Astrocyte (in vitro differentiated cells and primary cell): Measurements from ENCODE around the gene SECISBP2. TPM values are rescaled to one million over a fixed set of nuclear protein-coding genes. Genes with fewer than 3 reads are reported as not detected.

Source experiments
- DNase-seq: peaks from one replicate; pipeline ENCODE4 v3.0.0-alpha.2; 2010; ENCODE audit warnings: low read depth
- FAIRE-seq: peaks from 2 replicates; lab custom pipeline; 2011; peaks lifted over from hg19 to GRCh38; lab: Jason Lieb, UNC
- H2AFZ ChIP-seq: 2 replicates; pipeline ENCODE4 v1.6.0; 2012; ENCODE audit warnings: low read depth, low read length, inconsistent platforms
- H3K27ac ChIP-seq: 2 replicates; pipeline ENCODE4 v1.5.1; 2011; ENCODE audit warnings: low read depth, low read length, inconsistent platforms
- H3K27me3 ChIP-seq: 2 replicates; pipeline ENCODE4 v1.6.0; 2011; ENCODE audit warnings: low read length, inconsistent platforms; ENCODE audit not compliant: insufficient read depth
- H3K36me3 ChIP-seq: 2 replicates; pipeline ENCODE4 v1.5.1; 2011; ENCODE audit warnings: low read length, inconsistent platforms; ENCODE audit not compliant: insufficient read depth
- H3K4me1 ChIP-seq: 2 replicates; pipeline ENCODE4 v1.5.1; 2011; ENCODE audit warnings: low read length, inconsistent platforms; ENCODE audit not compliant: insufficient read depth
- H3K4me2 ChIP-seq: 2 replicates; pipeline ENCODE4 v1.6.0; 2012; ENCODE audit warnings: low read length, inconsistent platforms
- H3K4me3 ChIP-seq: 2 replicates; pipeline ENCODE4 v1.5.1; 2011; ENCODE audit warnings: low read depth, mild to moderate bottlenecking, low read length, inconsistent platforms; ENCODE audit not compliant: insufficient read depth
- H3K79me2 ChIP-seq: 2 replicates; pipeline ENCODE4 v1.6.0; 2012; ENCODE audit warnings: mild to moderate bottlenecking, low read length, inconsistent platforms; ENCODE audit not compliant: insufficient read depth
- H3K9ac ChIP-seq: 2 replicates; pipeline ENCODE4 v1.6.0; 2012; ENCODE audit warnings: mild to moderate bottlenecking, low read length, inconsistent platforms
- H3K9me3 ChIP-seq: 2 replicates; pipeline ENCODE4 v1.5.1; 2012; ENCODE audit warnings: low read depth, mild to moderate bottlenecking, low read length, inconsistent platforms; ENCODE audit not compliant: insufficient read depth
- H4K20me1 ChIP-seq: 2 replicates; pipeline ENCODE4 v1.6.0; 2012; ENCODE audit warnings: low read length, inconsistent platforms; ENCODE audit not compliant: insufficient read depth
- H3K27ac Mint-ChIP-seq: one replicate; pipeline ENCODE4 v1.8.0; 2021; ENCODE audit warnings: mild to moderate bottlenecking, mixed read lengths; ENCODE audit not compliant: unreplicated experiment
- H3K27me3 Mint-ChIP-seq: one replicate; pipeline ENCODE4 v1.8.0; 2021; ENCODE audit warnings: low read depth, mixed read lengths; ENCODE audit not compliant: unreplicated experiment
- H3K36me3 Mint-ChIP-seq: one replicate; pipeline ENCODE4 v1.8.0; 2021; ENCODE audit warnings: low read depth, mixed read lengths; ENCODE audit not compliant: unreplicated experiment
- H3K4me1 Mint-ChIP-seq: one replicate; pipeline ENCODE4 v1.8.0; 2021; ENCODE audit warnings: low read depth, mixed read lengths; ENCODE audit not compliant: unreplicated experiment
- H3K4me3 Mint-ChIP-seq: one replicate; pipeline ENCODE4 v1.8.0; 2021; ENCODE audit warnings: mild to moderate bottlenecking, moderate library complexity, mixed read lengths; ENCODE audit not compliant: unreplicated experiment
- H3K9me3 Mint-ChIP-seq: one replicate; pipeline ENCODE4 v1.8.0; 2021; ENCODE audit warnings: mild to moderate bottlenecking, mixed read lengths; ENCODE audit not compliant: unreplicated experiment
- EZH2 ChIP-seq: IDR thresholded peaks from 2 replicates; pipeline ENCODE4 v1.6.1; 2012; ENCODE audit warnings: mild to moderate bottlenecking, low read length, inconsistent platforms; ENCODE audit not compliant: insufficient read depth
- total RNA-seq: library from RNA; stranded (reverse); gene quantifications from 2 replicates; pipeline ENCODE4 v1.2.1, GENCODE V29; 2021
- TF ChIP-seq, protein P1 (sequence below): IDR thresholded peaks from 2 replicates; pipeline ENCODE4 v1.5.1; 2011; ENCODE audit warnings: low read depth, mild to moderate bottlenecking, inconsistent platforms, low read length, moderate library complexity; ENCODE audit not compliant: insufficient read depth

The SECISBP2 gene
- total RNA-seq, 1 donor from 2014 or later: 19.0 TPM

DNA sequence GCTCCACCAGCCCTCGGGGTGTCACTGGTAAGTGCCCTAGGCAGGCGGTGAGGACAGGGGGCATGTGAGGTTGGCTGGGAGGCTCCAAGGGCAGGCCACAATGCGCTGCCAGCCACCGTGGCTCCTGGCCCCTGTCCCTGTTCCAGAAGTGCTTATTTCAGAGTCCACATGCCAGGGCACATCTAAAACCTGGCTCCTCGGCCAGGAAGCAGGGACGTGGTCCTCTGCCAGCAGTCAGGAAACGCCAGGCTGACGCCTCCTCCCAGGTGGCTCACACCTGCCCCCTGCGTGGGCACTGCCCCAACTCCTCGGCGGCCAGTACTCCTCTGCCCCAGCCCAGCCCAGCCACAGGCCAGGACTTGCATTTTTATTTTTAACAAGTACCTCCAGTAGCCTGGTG, 68.5 kb downstream of the SECISBP2 start:
- no peak for TF ChIP-seq EZH2
- TF ChIP-seq, protein P1, sequence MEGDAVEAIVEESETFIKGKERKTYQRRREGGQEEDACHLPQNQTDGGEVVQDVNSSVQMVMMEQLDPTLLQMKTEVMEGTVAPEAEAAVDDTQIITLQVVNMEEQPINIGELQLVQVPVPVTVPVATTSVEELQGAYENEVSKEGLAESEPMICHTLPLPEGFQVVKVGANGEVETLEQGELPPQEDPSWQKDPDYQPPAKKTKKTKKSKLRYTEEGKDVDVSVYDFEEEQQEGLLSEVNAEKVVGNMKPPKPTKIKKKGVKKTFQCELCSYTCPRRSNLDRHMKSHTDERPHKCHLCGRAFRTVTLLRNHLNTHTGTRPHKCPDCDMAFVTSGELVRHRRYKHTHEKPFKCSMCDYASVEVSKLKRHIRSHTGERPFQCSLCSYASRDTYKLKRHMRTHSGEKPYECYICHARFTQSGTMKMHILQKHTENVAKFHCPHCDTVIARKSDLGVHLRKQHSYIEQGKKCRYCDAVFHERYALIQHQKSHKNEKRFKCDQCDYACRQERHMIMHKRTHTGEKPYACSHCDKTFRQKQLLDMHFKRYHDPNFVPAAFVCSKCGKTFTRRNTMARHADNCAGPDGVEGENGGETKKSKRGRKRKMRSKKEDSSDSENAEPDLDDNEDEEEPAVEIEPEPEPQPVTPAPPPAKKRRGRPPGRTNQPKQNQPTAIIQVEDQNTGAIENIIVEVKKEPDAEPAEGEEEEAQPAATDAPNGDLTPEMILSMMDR: no peak
- no peak overlapping the region for H2AFZ ChIP-seq
- no peaks in the 10 kb centered on the region for H4K20me1 ChIP-seq
- H3K36me3 ChIP-seq: no peaks in the 10 kb centered on the region
- DNase-seq (no peak), FAIRE-seq (no peak)
- no peaks in the 10 kb centered on the region for H3K4me1 ChIP-seq
- H3K9me3 ChIP-seq: no peaks in the 10 kb centered on the region
- Mint-ChIP-seq H3K36me3 (peaks cover 13% of the 10 kb centered on the region), H3K4me1 (peaks cover 7% of the 10 kb centered on the region), H3K9me3 (no peaks in the 10 kb centered on the region), H3K4me3 (no peak overlapping the region), H3K27ac (no peak overlapping the region), H3K27me3 (no peaks in the 10 kb centered on the region)
- no peak overlapping the region for H3K27ac ChIP-seq
- H3K9ac ChIP-seq: no peak overlapping the region
- H3K27me3 ChIP-seq: no peaks in the 10 kb centered on the region
- H3K4me3 ChIP-seq: no peak overlapping the region
- H3K4me2 ChIP-seq: no peak overlapping the region
- H3K79me2 ChIP-seq: no peaks in the 10 kb centered on the region

DNA sequence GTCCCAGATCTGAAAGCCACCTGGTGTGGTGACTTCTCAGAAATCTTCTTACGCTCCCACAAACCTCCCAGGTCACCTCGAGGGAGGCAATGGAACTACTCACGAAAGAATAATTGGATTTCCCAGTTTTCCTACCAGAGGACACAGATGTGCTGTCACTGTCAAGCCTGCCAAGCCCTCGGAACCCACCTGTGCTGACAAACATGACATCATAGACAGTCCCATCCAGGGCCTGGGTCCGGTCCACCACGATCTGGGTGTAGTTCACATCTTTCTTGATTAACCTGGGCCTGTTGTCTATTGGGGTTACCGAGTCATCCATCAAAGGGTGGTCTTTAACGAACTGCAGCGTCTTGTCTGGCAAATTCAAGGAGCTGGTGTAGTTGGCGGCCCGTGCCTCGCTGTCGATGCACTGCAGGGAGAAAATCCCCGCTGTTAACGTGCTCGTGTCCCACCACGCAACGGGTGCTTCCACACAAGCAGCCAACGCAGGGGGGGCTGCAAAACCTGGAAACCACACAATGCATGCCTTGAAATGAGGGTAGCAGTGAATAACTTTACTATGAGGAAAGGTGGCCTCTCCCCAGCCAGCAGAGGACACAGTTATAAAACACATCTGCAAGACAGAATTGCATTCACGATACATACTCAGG, 69.0 kb downstream of the SECISBP2 start:
- no peak overlapping the region for H3K4me3 ChIP-seq
- H3K9me3 ChIP-seq: no peaks in the 10 kb centered on the region
- H3K27ac ChIP-seq: no peak overlapping the region
- Mint-ChIP-seq H3K4me3 (no peak overlapping the region), H3K4me1 (peaks cover 7% of the 10 kb centered on the region), H3K9me3 (no peaks in the 10 kb centered on the region), H3K36me3 (peaks cover 12% of the 10 kb centered on the region), H3K27ac (no peak overlapping the region), H3K27me3 (no peaks in the 10 kb centered on the region)
- no peaks in the 10 kb centered on the region for H4K20me1 ChIP-seq
- no peak overlapping the region for H2AFZ ChIP-seq
- H3K9ac ChIP-seq: no peak overlapping the region
- TF ChIP-seq, protein P1: no peak
- no peak for FAIRE-seq
- DNase-seq: no peak
- H3K4me2 ChIP-seq: no peak overlapping the region
- H3K27me3 ChIP-seq: no peaks in the 10 kb centered on the region
- no peaks in the 10 kb centered on the region for H3K79me2 ChIP-seq
- H3K4me1 ChIP-seq: no peaks in the 10 kb centered on the region
- no peaks in the 10 kb centered on the region for H3K36me3 ChIP-seq

DNA sequence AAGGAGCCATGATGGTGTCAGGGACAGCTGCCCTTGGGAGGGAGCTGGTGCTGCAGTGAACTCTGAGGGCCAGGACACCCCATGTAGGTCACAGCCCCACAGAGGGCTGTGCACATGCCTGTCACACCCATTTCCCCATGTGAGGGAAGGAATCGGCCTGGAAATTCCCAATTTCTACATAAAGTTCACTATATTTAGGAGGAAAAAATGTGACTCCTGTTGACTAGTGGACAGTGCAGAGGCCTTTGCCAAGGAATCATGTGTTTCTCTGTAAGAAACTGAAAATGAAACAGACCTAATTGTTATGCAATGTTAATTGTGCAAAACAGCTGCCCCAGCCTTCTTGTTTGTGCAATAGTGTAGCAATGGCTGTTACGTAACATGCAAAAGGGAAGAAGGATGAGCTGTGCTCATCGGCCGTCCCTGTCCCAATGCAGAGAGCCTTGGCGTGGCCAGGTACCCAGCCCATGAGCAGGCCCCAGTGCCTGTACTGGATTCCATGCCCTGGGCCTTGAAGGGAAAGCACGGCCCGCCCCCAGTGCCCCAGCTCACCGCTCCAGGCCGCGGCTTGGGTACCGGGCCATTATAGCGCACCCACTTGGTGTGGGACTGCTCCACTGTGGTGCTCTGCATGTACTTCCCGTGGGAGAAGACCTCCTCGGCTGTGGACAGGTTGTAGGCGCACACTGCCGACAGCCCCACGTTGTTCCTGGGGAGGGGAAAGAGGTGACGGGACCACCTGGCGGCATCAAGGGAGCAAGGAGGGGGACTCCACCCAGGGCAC, 70.0 kb downstream of the SECISBP2 start:
- Histone ChIP-seq H2AFZ (no peak overlapping the region), H3K27me3 (no peaks in the 10 kb centered on the region), H3K9me3 (no peaks in the 10 kb centered on the region), H3K27ac (no peak overlapping the region), H3K36me3 (no peaks in the 10 kb centered on the region), H3K79me2 (no peaks in the 10 kb centered on the region), H3K4me1 (no peaks in the 10 kb centered on the region), H4K20me1 (no peaks in the 10 kb centered on the region), H3K4me3 (no peak overlapping the region), H3K4me2 (no peak overlapping the region), H3K9ac (no peak overlapping the region)
- no peak for FAIRE-seq
- no peaks in the 10 kb centered on the region for H3K9me3 Mint-ChIP-seq
- no peaks in the 10 kb centered on the region for H3K27me3 Mint-ChIP-seq
- no peak for DNase-seq
- H3K36me3 Mint-ChIP-seq: peaks cover 12% of the 10 kb centered on the region
- no peak for TF ChIP-seq EZH2
- H3K4me3 Mint-ChIP-seq: no peak overlapping the region
- H3K4me1 Mint-ChIP-seq: peaks cover 7% of the 10 kb centered on the region
- H3K27ac Mint-ChIP-seq: no peak overlapping the region
